Measurements from ENCODE around the gene SLC22A1.

SLC22A1 gene

GRCh38 chr6:160081398-160081797, 40.2 kb upstream of the SLC22A1 start:
- no peak overlapping the region for H3K4me3 ChIP-seq (ENCODE audit: low read length)
- H3K79me2 ChIP-seq (ENCODE audit: low read length), result no peaks in the 10 kb centered on the region
- peaks cover 3% of the 10 kb centered on the region for H3K36me3 ChIP-seq (replicated peaks; ENCODE audit: low read depth, low read length)
- H2AFZ ChIP-seq (ENCODE audit: low read depth, low read length), result no peak overlapping the region
- no peaks in the 10 kb centered on the region for H3K9me3 ChIP-seq (ENCODE audit: insufficient read depth, low read length)
- no peak overlapping the region for H3K4me2 ChIP-seq (ENCODE audit: low read length)
- H4K20me1 ChIP-seq (ENCODE audit: insufficient read depth, low read length), result no peaks in the 10 kb centered on the region
- TF ChIP-seq, protein P1, sequence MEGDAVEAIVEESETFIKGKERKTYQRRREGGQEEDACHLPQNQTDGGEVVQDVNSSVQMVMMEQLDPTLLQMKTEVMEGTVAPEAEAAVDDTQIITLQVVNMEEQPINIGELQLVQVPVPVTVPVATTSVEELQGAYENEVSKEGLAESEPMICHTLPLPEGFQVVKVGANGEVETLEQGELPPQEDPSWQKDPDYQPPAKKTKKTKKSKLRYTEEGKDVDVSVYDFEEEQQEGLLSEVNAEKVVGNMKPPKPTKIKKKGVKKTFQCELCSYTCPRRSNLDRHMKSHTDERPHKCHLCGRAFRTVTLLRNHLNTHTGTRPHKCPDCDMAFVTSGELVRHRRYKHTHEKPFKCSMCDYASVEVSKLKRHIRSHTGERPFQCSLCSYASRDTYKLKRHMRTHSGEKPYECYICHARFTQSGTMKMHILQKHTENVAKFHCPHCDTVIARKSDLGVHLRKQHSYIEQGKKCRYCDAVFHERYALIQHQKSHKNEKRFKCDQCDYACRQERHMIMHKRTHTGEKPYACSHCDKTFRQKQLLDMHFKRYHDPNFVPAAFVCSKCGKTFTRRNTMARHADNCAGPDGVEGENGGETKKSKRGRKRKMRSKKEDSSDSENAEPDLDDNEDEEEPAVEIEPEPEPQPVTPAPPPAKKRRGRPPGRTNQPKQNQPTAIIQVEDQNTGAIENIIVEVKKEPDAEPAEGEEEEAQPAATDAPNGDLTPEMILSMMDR (IDR thresholded peaks at IDR 0.05; ENCODE audit: low read depth, low read length), result no peak
- TF ChIP-seq EZH2phosphoT487 (IDR thresholded peaks at IDR 0.05; ENCODE audit: low read depth), result no peak
- no peak overlapping the region for H3K9ac ChIP-seq (ENCODE audit: low read length)
- no peaks in the 10 kb centered on the region for H3K27me3 ChIP-seq (ENCODE audit: low read depth, low read length)
- no peak overlapping the region for H3K27ac ChIP-seq (ENCODE audit: low read length)
- no peaks in the 10 kb centered on the region for H3K4me1 ChIP-seq (ENCODE audit: low read length)

GRCh38 chr6:160082627-160083026, 39.0 kb upstream of the SLC22A1 start:
- Histone ChIP-seq H3K27ac (ENCODE audit: low read length) (no peak overlapping the region), H3K4me2 (ENCODE audit: low read length) (no peak overlapping the region), H3K4me1 (ENCODE audit: low read length) (no peaks in the 10 kb centered on the region), H3K27me3 (ENCODE audit: low read depth, low read length) (no peaks in the 10 kb centered on the region), H3K9ac (ENCODE audit: low read length) (no peak overlapping the region), H3K36me3 (replicated peaks; ENCODE audit: low read depth, low read length) (peaks cover 3% of the 10 kb centered on the region), H3K9me3 (ENCODE audit: insufficient read depth, low read length) (no peaks in the 10 kb centered on the region), H3K4me3 (ENCODE audit: low read length) (no peak overlapping the region), H4K20me1 (ENCODE audit: insufficient read depth, low read length) (no peaks in the 10 kb centered on the region), H2AFZ (ENCODE audit: low read depth, low read length) (no peak overlapping the region), H3K79me2 (ENCODE audit: low read length) (no peaks in the 10 kb centered on the region)
- TF ChIP-seq, protein P1 (IDR thresholded peaks at IDR 0.05; ENCODE audit: low read depth, low read length), result no peak
- TF ChIP-seq EZH2phosphoT487 (IDR thresholded peaks at IDR 0.05; ENCODE audit: low read depth), result no peak

DNA sequence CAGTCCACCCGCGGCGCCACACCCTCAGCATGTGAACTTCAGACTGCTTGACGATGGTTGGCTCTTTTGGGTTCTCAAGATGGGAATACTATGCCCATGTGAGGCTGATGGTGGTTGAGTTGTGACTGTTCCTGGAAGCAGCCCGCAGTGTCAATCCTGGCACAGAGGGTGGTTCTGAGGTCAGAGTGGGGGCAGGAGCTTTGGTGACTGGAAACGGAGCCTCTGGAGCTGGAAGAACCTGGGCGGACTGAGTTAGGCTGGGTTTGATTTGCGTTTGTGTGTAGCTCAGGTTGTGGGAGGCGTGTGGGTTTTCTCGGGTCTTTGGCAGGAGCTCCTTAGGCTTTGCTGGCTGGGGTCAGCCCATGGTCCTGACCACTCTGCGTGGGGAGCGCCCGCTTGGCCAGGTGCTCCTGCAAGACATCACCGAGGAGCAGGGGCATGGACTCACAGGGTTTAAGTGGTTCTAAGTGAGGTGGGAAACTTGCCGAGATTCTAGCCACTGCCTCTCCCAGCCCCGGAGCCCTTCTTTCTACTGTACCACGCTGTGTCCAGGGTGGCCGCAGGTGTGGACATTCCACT, 37.3 kb upstream of the SLC22A1 start:
- Histone ChIP-seq H3K9ac (ENCODE audit: low read length) (no peak overlapping the region), H3K9me3 (ENCODE audit: insufficient read depth, low read length) (no peaks in the 10 kb centered on the region), H3K27ac (ENCODE audit: low read length) (no peak overlapping the region), H3K36me3 (replicated peaks; ENCODE audit: low read depth, low read length) (peaks cover 6% of the 10 kb centered on the region), H4K20me1 (ENCODE audit: insufficient read depth, low read length) (no peaks in the 10 kb centered on the region), H2AFZ (ENCODE audit: low read depth, low read length) (no peak overlapping the region), H3K27me3 (ENCODE audit: low read depth, low read length) (no peaks in the 10 kb centered on the region), H3K79me2 (ENCODE audit: low read length) (no peaks in the 10 kb centered on the region), H3K4me2 (ENCODE audit: low read length) (no peak overlapping the region), H3K4me1 (ENCODE audit: low read length) (no peaks in the 10 kb centered on the region), H3K4me3 (ENCODE audit: low read length) (no peak overlapping the region)
- no peak for TF ChIP-seq EZH2phosphoT487 (IDR thresholded peaks at IDR 0.05; ENCODE audit: low read depth)
- TF ChIP-seq, protein P1 (IDR thresholded peaks at IDR 0.05; ENCODE audit: low read depth, low read length), result no peak

- H3K36me3 ChIP-seq (replicated peaks; ENCODE audit: low read depth, low read length), result peaks cover 3% of the 10 kb centered on the region
- TF ChIP-seq EZH2phosphoT487 (IDR thresholded peaks at IDR 0.05; ENCODE audit: low read depth), result no peak
- TF ChIP-seq, protein P1 (IDR thresholded peaks at IDR 0.05; ENCODE audit: low read depth, low read length), result no peak
These were observed 36.4 kb upstream of the SLC22A1 start for GRCh38 chr6:160085226-160085625.

More at GRCh38 chr6:160085226-160085625, 36.4 kb upstream of the SLC22A1 start:
- Histone ChIP-seq H3K9me3 (ENCODE audit: insufficient read depth, low read length) (no peaks in the 10 kb centered on the region), H3K4me3 (ENCODE audit: low read length) (no peak overlapping the region), H3K4me1 (ENCODE audit: low read length) (no peaks in the 10 kb centered on the region), H3K79me2 (ENCODE audit: low read length) (no peaks in the 10 kb centered on the region), H3K9ac (ENCODE audit: low read length) (no peak overlapping the region), H2AFZ (ENCODE audit: low read depth, low read length) (no peak overlapping the region), H3K4me2 (ENCODE audit: low read length) (no peak overlapping the region), H3K27me3 (ENCODE audit: low read depth, low read length) (no peaks in the 10 kb centered on the region), H3K27ac (ENCODE audit: low read length) (no peak overlapping the region), H4K20me1 (ENCODE audit: insufficient read depth, low read length) (no peaks in the 10 kb centered on the region)
